ENCODE results near the gene PCDHGA1.

GRCh38 chr5:141486091-141486490 lies 155.8 kb downstream of the PCDHGA1 start:
- TF ChIP-seq CTCF (IDR thresholded peaks at IDR 0.05; ENCODE audit: insufficient read depth, low read length, poor library complexity, severe bottlenecking) (no peak), EZH2phosphoT487 (conservative IDR thresholded peaks at IDR 0.05; ENCODE audit: low read length) (no peak)

Measured in SU-DHL-6 (cell line).